HepG2 (cell line): ENCODE results near the gene WNK1. TPM values are rescaled to one million over a fixed set of nuclear protein-coding genes. Genes with fewer than 3 reads are reported as not detected.

ENCODE experiments used
- BCLAF1 ChIP-seq: fragments of 450-650 bp; IDR thresholded peaks from 2 replicates; pipeline ENCODE4 v1.6.1; 2017; ENCODE audit warnings: mild to moderate bottlenecking
- JUNB ChIP-seq: sonication (generic); formaldehyde crosslinking; IDR thresholded peaks from 2 replicates; pipeline ENCODE4 v1.8.0; 2022; ENCODE audit warnings: missing genetic modification reagents, mild to moderate bottlenecking, borderline replicate concordance
- NFIB ChIP-seq: sonication (generic); formaldehyde crosslinking; IDR thresholded peaks from 2 replicates; pipeline ENCODE4 v1.9.0; 2021; ENCODE audit warnings: missing genetic modification reagents, mild to moderate bottlenecking, borderline replicate concordance
- NR2C2 ChIP-seq: sonication (generic); formaldehyde crosslinking; IDR thresholded peaks from 2 replicates; pipeline ENCODE4 v1.4.0; 2020; ENCODE audit warnings: missing genetic modification reagents, mild to moderate bottlenecking, moderate library complexity, borderline replicate concordance
- RBM22 ChIP-seq: fragments of 200-400 bp; formaldehyde crosslinking; optimal IDR thresholded peaks from 2 replicates; pipeline ENCODE3; 2017; ENCODE audit warnings: mild to moderate bottlenecking, low read length, moderate library complexity
- SMAD9 ChIP-seq: sonication (generic); formaldehyde crosslinking; IDR thresholded peaks from 2 replicates; pipeline ENCODE4 v1.5.1; 2020; ENCODE audit warnings: mild to moderate bottlenecking, missing genetic modification reagents
- STAT5B ChIP-seq: sonication (generic); formaldehyde crosslinking; IDR thresholded peaks from 2 replicates; pipeline ENCODE4 v1.4.0; 2020; ENCODE audit warnings: missing genetic modification reagents
- TIGD3 ChIP-seq: sonication (generic); formaldehyde crosslinking; IDR thresholded peaks from 2 replicates; pipeline ENCODE4 v1.5.1; 2020; ENCODE audit warnings: mild to moderate bottlenecking, missing genetic modification reagents, borderline replicate concordance
- ZFY ChIP-seq: sonication (generic); formaldehyde crosslinking; IDR thresholded peaks from 2 replicates; pipeline ENCODE4 v1.4.0; 2020; ENCODE audit warnings: missing genetic modification reagents
- ZKSCAN1 ChIP-seq: fragments of 150-350 bp; IDR thresholded peaks from 2 replicates; pipeline ENCODE4 v1.6.1; 2014; ENCODE audit warnings: low read length
- ZNF20 ChIP-seq: sonication (generic); formaldehyde crosslinking; IDR thresholded peaks from 2 replicates; pipeline ENCODE4 v1.4.0; 2020; ENCODE audit warnings: mild to moderate bottlenecking, moderate library complexity, missing genetic modification reagents
- ZNF484 ChIP-seq: sonication (generic); formaldehyde crosslinking; IDR thresholded peaks from 2 replicates; pipeline ENCODE4 v1.5.1; 2020; ENCODE audit warnings: mild to moderate bottlenecking, low read depth, missing genetic modification reagents, borderline replicate concordance
- ZNF496 ChIP-seq: sonication (generic); formaldehyde crosslinking; IDR thresholded peaks from 2 replicates; pipeline ENCODE4 v1.8.1; 2023; ENCODE audit warnings: mild to moderate bottlenecking, moderate library complexity, missing genetic modification reagents; ENCODE audit not compliant: insufficient replicate concordance
- ZNF501 ChIP-seq: sonication (generic); formaldehyde crosslinking; IDR thresholded peaks from 2 replicates; pipeline ENCODE4 v1.5.1; 2020; ENCODE audit warnings: mild to moderate bottlenecking, moderate library complexity, missing genetic modification reagents
- ZNF674 ChIP-seq: sonication (generic); formaldehyde crosslinking; IDR thresholded peaks from 2 replicates; pipeline ENCODE4 v1.5.0; 2020; ENCODE audit warnings: low read depth, mild to moderate bottlenecking, missing genetic modification reagents
- ZNF75D ChIP-seq: sonication (generic); formaldehyde crosslinking; IDR thresholded peaks from 2 replicates; pipeline ENCODE4 v1.8.1; 2023; ENCODE audit warnings: missing genetic modification reagents, mild to moderate bottlenecking, borderline replicate concordance
- ZNF772 ChIP-seq: sonication (generic); formaldehyde crosslinking; IDR thresholded peaks from 2 replicates; pipeline ENCODE4 v1.5.0; 2020; ENCODE audit warnings: mild to moderate bottlenecking, missing genetic modification reagents
- ZNF816 ChIP-seq: sonication (generic); formaldehyde crosslinking; IDR thresholded peaks from 2 replicates; pipeline ENCODE4 v1.8.0; 2022; ENCODE audit warnings: missing genetic modification reagents, mild to moderate bottlenecking, borderline replicate concordance
- ZNF879 ChIP-seq: sonication (generic); formaldehyde crosslinking; IDR thresholded peaks from 2 replicates; pipeline ENCODE4 v1.8.1; 2023; ENCODE audit warnings: missing genetic modification reagents
- ZSCAN9 ChIP-seq: IDR thresholded peaks from 2 replicates; pipeline ENCODE4 v1.6.1; 2016; ENCODE audit warnings: borderline replicate concordance
- polyA plus RNA-seq, 8 experiments: library from polyadenylated mRNA; depleted of rRNA in 3 of 8; stranded (reverse) in 7 of 8; unstranded in 1 of 8; fragments of >200 nt; fragmentation: Illumina TruSeq in 4 of 8; extraction: Trizol in 4 of 8; gene quantifications; 2 replicates each; pipeline versions ENCODE4 v1.2.1 to v1.2.3, GENCODE V29; 2011 to 2016; ENCODE audit warnings: low read depth in 4 of 8, missing spikeins in 1 of 8, mixed read lengths in 1 of 8; ENCODE audit not compliant: insufficient read depth in 1 of 8
- total RNA-seq, 5 experiments: library from RNA; depleted of rRNA; stranded (reverse); fragments of >200 nt; fragmentation: Illumina TruSeq; extraction: Trizol; gene quantifications; 2 replicates each; pipeline ENCODE4 v1.2.3, GENCODE V29; 2016; ENCODE audit warnings: low read depth in 1 of 5
- TF ChIP-seq, protein P1 (sequence below): sonication (generic); formaldehyde crosslinking; conservative IDR thresholded peaks from 2 replicates; pipeline ENCODE4 v1.8.0; 2022; ENCODE audit warnings: low read depth, missing genetic modification reagents

WNK1 gene
- total and polyA plus RNA-seq, 2 of the 13 experiments (the other 11 are each of a cell fraction or from before 2014, with no cell fraction given) = 31.1 to 54.8 TPM

DNA sequence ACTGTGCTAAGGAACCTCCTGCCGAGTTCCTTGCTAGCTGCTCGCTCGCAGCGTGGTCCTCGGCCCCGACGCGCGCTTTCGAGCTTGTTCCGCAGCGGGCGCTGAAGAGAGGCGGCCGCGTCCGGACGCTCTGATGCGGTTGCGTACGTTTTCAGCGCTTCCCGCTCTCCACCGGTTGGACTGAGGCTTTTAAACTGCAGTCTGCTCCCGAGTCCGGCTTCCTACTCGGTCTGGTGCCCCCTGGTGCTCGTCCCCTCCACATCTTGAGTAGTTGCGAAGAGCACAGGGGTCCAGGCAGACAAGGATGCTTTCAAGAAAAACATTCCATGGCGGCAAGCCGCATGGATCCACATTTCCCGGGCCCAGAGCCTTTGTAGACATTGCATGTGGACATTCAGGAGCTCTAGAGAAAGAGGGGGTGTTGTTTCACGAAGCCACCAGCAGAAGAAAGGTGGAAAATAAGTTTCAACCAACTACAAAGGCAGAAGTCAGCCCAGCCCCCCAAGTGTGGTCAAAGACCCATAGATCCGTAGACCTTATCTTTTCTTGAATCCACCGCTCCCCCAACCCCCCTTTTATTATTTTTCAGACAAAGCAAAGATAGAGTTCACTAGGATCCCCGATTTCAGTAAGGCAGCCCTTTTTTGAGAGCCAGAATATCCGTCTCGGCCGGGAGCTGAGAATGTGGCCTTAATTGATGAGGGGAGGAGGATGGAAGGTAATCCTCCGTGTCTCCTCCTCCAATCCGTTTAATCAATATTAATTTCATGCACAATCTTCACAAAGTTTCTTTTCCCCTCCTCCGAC, 984 bp upstream of the WNK1 start (continued):
- peak; percentile 92; the same call in 1 of the 2 replicates for TF ChIP-seq TIGD3 (CRISPR knock-in tag)
- TF ChIP-seq STAT5B (CRISPR knock-in tag) = 0 out of 2 replicates have a peak, but pooled peaks have one; percentile 40
- no peak for TF ChIP-seq NFIB (CRISPR knock-in tag)
- TF ChIP-seq JUNB (CRISPR knock-in tag) = no peak
- TF ChIP-seq ZNF816 (CRISPR knock-in tag) = peak; percentile 33; the same call in 1 of the 2 replicates
- TF ChIP-seq, protein P1, sequence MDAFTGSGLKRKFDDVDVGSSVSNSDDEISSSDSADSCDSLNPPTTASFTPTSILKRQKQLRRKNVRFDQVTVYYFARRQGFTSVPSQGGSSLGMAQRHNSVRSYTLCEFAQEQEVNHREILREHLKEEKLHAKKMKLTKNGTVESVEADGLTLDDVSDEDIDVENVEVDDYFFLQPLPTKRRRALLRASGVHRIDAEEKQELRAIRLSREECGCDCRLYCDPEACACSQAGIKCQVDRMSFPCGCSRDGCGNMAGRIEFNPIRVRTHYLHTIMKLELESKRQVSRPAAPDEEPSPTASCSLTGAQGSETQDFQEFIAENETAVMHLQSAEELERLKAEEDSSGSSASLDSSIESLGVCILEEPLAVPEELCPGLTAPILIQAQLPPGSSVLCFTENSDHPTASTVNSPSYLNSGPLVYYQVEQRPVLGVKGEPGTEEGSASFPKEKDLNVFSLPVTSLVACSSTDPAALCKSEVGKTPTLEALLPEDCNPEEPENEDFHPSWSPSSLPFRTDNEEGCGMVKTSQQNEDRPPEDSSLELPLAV (CRISPR knock-in tag) = no peak
- TF ChIP-seq ZFY (CRISPR knock-in tag) = peak; percentile 79
- no peak for TF ChIP-seq ZNF20 (CRISPR knock-in tag)
- no peak for TF ChIP-seq ZSCAN9 (CRISPR knock-in tag)
- TF ChIP-seq ZNF501 (CRISPR knock-in tag) = peak; percentile 91
- no peak for TF ChIP-seq ZNF496 (CRISPR knock-in tag)
- no peak for TF ChIP-seq ZKSCAN1
- TF ChIP-seq RBM22 = no peak
- TF ChIP-seq ZNF484 (CRISPR knock-in tag) = no peak
- TF ChIP-seq ZNF772 (CRISPR knock-in tag) = no peak; the same call in 1 of the 2 replicates
- no peak for TF ChIP-seq ZNF674 (CRISPR knock-in tag)
- no peak for TF ChIP-seq BCLAF1
- 0 out of 2 replicates have a peak, but pooled peaks have one; percentile 71 for TF ChIP-seq SMAD9
- TF ChIP-seq NR2C2 (CRISPR knock-in tag) = no peak; the same call in 1 of the 2 replicates
- TF ChIP-seq ZNF75D = no peak
- TF ChIP-seq ZNF879 (CRISPR knock-in tag) = no peak
